Right lobe of liver (tissue), 6 donors: ENCODE data around the gene EFCAB5. TPM values are rescaled to one million over a fixed set of nuclear protein-coding genes. Genes with fewer than 3 reads are reported as not detected.
"Not testable (repeated sequence)": the region's sequence is repeated elsewhere in the genome, so short reads cannot be mapped to it uniquely, and the experiment has no call there.

Source experiments
- ATAC-seq, 4 donors: fragments of 200-7000 bp; cut with Tn5 transposase; one replicate each; pipeline ENCODE4 v1.9.1; 2020; ENCODE audit warnings: mild to moderate bottlenecking in 4 of 4, moderate library complexity in 4 of 4
- DNase-seq, 3 donors: peaks; one replicate each; pipeline ENCODE4 v3.0.0-alpha.2; 2020
- H3K27ac ChIP-seq, 3 donors: fragments of 200-600 bp; one replicate each; pipeline ENCODE4 v1.8.0; 2022
- H3K27me3 ChIP-seq, 2 donors: fragments of 200-600 bp; one replicate each; pipeline ENCODE4 v1.8.0; 2022
- H3K36me3 ChIP-seq, 4 donors: fragments of 200-600 bp; sonication (generic) in 1 of 4; one replicate each; pipeline versions ENCODE4 v1.5.1 to v1.8.0; 2017 to 2022; ENCODE audit warnings: control low read depth in 1 of 4
- H3K4me1 ChIP-seq, 4 donors: fragments of 200-600 bp; sonication (generic) in 1 of 4; one replicate each; pipeline versions ENCODE4 v1.5.1 to v1.8.0; 2017 to 2022; ENCODE audit warnings: control low read depth in 1 of 4
- H3K4me3 ChIP-seq, 3 donors: fragments of 200-600 bp; one replicate each; pipeline ENCODE4 v1.8.0; 2022
- H3K9me3 ChIP-seq, 4 donors: fragments of 200-600 bp; sonication (generic) in 1 of 4; one replicate each; pipeline versions ENCODE4 v1.5.1 to v1.8.0; 2017 to 2022; ENCODE audit warnings: control low read depth in 1 of 4
- POLR2A ChIP-seq: fragments of 450-650 bp; IDR thresholded peaks from one replicate; pipeline ENCODE4 v1.6.1; 2017; ENCODE audit warnings: antibody characterized with exemption, mild to moderate bottlenecking
- WGBS: methylation state at CpG from one replicate; pipeline ENCODE4 v1.1.6; 2018; ENCODE audit warnings: low coverage, low lambda C conversion rate; ENCODE audit not compliant: insufficient coverage; ENCODE audit errors: missing lambda C conversion rate; 5-methylcytosine and 5-hydroxymethylcytosine counted together
- intact Hi-C, 2 donors: fragments of 100-400 bp; cut with DNase I; formaldehyde crosslinking; loops; one replicate each; pipeline versions ENCODE4 v1.11.2 to v1.14.1; 2022
- total RNA-seq, 6 experiments: library from RNA; depleted of rRNA in 2 of 6; stranded (reverse); fragments of >200 nt in 2 of 6; fragmentation: NEBNext Ultra II Directional in 3 of 6; extraction: Animal tissue kit (Norgen Biotek cat#: 25700) in 3 of 6; gene quantifications; one replicate each; pipeline versions ENCODE4 v1.1.0 to v1.2.4, GENCODE V29; 2016 to 2023
- TF ChIP-seq, protein P1 (sequence below), 4 donors: fragments of 200-600 bp in 3 of 4; fragments of 450-650 bp in 1 of 4; IDR thresholded peaks; one replicate each; pipeline versions ENCODE4 v1.5.1 to v1.8.0; 2016 to 2022; ENCODE audit warnings: antibody characterized with exemption in 4 of 4, mild to moderate bottlenecking in 2 of 4
- donor health status: DM: no; HTN: yes; CAD: no.
- donor health status: DM: no; HTN: no; CAD: no.
- donor health status: DM: no; HTN: no; CAD: no.
- donor health status: DM: no; HTN: yes; CAD: no.
- donor health status: DM: no; HTN: yes; CAD: no.

Gene EFCAB5
- total RNA-seq, 6 experiments from 2014 or later, result 0.32 TPM; not detected in 5

DNA sequence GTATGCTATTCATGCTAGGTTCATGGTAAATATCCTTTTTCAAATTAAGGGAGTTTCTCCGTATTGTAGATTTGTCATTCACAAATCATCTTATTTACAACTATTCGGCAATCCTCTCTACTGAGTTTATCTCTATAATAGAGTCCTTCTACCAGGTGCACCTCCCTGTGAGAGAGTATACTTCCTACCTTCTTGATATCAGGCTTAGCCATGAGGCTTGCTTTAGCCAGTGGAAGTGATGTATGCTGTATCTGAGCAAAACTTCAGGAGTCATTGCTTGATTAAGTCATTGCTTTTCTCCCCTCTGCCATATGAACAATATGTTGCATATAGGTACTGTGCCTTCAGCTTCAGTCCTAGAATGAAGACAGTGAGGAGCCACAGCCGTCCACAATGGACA is 195.7 kb downstream of the EFCAB5 start:
- Histone ChIP-seq H3K27me3 (no peaks in the 10 kb centered on the region), H3K4me1 (no peaks in the 10 kb centered on the region), H3K9me3 (no peaks in the 10 kb centered on the region), H3K4me3 (no peak overlapping the region), H3K27ac (no peak overlapping the region), H3K36me3 (no peaks in the 10 kb centered on the region)
- ATAC-seq (no peak), DNase-seq (no peak)
- WGBS, result 97% methylated on average over 3 of the region's 3 CpGs
- intact Hi-C loops, result loop anchor here in 1 of 2 donors (10.0 kb wide), 1 partner anchor 48 kb away; no protein-coding TSS in a partner anchor
- no peak for TF ChIP-seq POLR2A
- TF ChIP-seq, protein P1, sequence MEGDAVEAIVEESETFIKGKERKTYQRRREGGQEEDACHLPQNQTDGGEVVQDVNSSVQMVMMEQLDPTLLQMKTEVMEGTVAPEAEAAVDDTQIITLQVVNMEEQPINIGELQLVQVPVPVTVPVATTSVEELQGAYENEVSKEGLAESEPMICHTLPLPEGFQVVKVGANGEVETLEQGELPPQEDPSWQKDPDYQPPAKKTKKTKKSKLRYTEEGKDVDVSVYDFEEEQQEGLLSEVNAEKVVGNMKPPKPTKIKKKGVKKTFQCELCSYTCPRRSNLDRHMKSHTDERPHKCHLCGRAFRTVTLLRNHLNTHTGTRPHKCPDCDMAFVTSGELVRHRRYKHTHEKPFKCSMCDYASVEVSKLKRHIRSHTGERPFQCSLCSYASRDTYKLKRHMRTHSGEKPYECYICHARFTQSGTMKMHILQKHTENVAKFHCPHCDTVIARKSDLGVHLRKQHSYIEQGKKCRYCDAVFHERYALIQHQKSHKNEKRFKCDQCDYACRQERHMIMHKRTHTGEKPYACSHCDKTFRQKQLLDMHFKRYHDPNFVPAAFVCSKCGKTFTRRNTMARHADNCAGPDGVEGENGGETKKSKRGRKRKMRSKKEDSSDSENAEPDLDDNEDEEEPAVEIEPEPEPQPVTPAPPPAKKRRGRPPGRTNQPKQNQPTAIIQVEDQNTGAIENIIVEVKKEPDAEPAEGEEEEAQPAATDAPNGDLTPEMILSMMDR (IDR thresholded peaks at IDR 0.05), result no peak

DNA sequence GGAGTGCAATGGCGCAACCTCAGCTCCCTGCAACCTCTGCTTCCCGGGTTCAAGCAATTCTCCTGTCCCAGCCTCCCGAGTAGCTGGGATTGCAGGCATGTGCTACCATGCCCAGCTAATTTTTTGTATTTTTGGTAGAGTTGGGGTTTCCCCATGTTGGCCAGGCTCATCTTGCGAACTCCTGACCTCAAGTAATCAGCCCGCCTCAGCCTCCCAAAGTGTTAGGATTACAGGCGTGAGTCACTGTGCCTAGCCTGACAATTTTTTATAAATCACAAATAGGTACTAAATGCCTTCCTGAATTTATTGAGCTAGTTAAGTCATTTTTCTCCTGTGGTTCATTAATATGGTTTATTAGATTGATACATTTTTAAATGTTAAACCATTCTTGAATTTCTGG is 206.4 kb downstream of the EFCAB5 start:
- ATAC-seq, H3K4me3 ChIP-seq, H3K27me3 ChIP-seq, H3K4me1 ChIP-seq, H3K36me3 ChIP-seq, H3K27ac ChIP-seq, DNase-seq, H3K9me3 ChIP-seq, intact Hi-C loops: not testable (repeated sequence)
- WGBS, result 92% methylated on average over 6 of the region's 6 CpGs

DNA sequence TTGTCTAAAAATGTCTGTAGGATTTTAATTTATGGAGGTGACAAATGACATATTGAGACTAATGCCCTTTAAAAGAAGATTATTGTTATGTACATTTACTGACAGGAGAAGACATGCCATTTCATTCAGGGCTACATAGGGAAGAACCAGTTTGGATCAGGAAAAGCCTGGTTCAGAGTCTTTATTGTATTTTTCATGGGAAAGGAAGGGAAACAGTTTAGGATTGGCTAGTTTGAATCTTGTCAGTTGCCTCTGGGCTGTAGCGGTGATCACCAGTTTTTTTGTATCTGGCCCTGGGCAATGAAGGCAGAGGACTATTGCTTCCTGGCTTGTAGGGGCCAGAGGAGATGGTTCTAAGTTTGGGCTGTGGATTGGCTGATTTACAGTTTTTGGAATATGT is 206.9 kb downstream of the EFCAB5 start:
- no peak for DNase-seq
- H3K27ac ChIP-seq, result no peak overlapping the region
- WGBS, result 100% methylated on average over 1 of the region's 1 CpG
- peaks cover 0 to 2% (median 0%) of the 10 kb centered on the region in 4 donors for H3K36me3 ChIP-seq
- no peak for TF ChIP-seq POLR2A
- TF ChIP-seq, protein P1 (IDR thresholded peaks at IDR 0.05), result no peak
- no peak for ATAC-seq
- no peak overlapping the region for H3K4me3 ChIP-seq
- H3K4me1 ChIP-seq, result no peaks in the 10 kb centered on the region
- no peaks in the 10 kb centered on the region for H3K27me3 ChIP-seq
- H3K9me3 ChIP-seq, result no peaks in the 10 kb centered on the region
- intact Hi-C loops, result no loop called here

DNA sequence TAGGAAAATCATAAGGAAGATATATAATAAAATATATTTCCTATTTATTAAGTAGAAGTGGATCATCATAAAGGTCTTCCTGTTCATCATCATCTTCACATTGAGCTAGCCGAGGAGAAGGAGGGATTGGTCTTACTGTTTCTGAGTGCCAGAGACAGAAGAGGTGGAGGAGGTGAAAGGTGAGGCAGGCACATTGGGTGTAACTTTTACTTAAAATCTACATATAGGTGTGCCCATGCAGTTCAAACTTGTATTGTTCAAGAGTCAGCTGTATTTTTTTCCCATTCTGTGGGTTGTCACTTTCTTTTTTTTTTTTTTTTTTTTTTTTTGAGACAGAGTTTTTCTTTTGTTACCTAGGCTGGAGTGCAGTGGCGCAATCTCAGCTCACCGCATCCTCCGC is 210.0 kb downstream of the EFCAB5 start:
- no peaks in the 10 kb centered on the region for H3K9me3 ChIP-seq
- ATAC-seq (no peak), DNase-seq (no peak)
- no peaks in the 10 kb centered on the region for H3K27me3 ChIP-seq
- H3K36me3 ChIP-seq, result peaks cover 0 to 2% (median 0%) of the 10 kb centered on the region in 4 donors
- H3K4me3 ChIP-seq, result no peak overlapping the region
- H3K27ac ChIP-seq, result no peak overlapping the region
- intact Hi-C loops, result no loop called here
- TF ChIP-seq, protein P1 (IDR thresholded peaks at IDR 0.05), result no peak
- no peak for TF ChIP-seq POLR2A
- H3K4me1 ChIP-seq, result no peaks in the 10 kb centered on the region
- 97% methylated on average over 4 of the region's 4 CpGs for WGBS

DNA sequence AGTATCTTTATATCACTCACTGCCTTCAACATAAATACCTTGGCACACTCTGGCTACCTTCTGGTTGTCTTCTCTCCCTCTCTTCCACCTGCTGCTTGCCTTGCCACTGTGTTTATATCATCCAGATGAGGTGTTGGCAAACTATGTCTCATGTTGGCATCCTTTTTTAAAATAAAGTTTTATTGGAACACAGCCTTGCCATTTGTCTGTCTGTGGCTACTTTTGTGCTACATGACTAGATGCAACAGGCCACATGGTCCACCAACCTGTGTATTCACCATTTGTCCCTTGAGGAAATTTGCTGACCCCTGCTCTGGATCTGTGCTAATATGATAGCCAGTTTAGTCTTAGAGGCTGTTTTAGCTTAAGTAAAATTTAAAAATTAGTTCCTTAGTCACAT is 212.0 kb downstream of the EFCAB5 start:
- Histone ChIP-seq H3K27me3 (no peaks in the 10 kb centered on the region), H3K9me3 (no peaks in the 10 kb centered on the region), H3K4me1 (no peaks in the 10 kb centered on the region), H3K4me3 (no peak overlapping the region), H3K36me3 (peaks cover 0 to 2% (median 0%) of the 10 kb centered on the region in 4 donors), H3K27ac (no peak overlapping the region)
- TF ChIP-seq, protein P1 (IDR thresholded peaks at IDR 0.05), result no peak
- no peak for TF ChIP-seq POLR2A
- DNase-seq (no peak), ATAC-seq (no peak)
- intact Hi-C loops, result no loop called here
